GM20000 (cell line): ENCODE data around the gene CHRNA3.
"Not testable (repeated sequence)": the region's sequence is repeated elsewhere in the genome, so short reads cannot be mapped to it uniquely, and the experiment has no call there.

ENCODE experiments used
- DNase-seq: peaks from one replicate; pipeline ENCODE4 v3.0.0; 2012; ENCODE audit warnings: low spot score
- CTCF ChIP-seq: IDR thresholded peaks from 2 replicates; pipeline ENCODE4 v1.5.1; 2012; ENCODE audit warnings: mild to moderate bottlenecking, control low read depth; ENCODE audit errors: extremely low read depth, missing control alignments

Gene CHRNA3

GRCh38 chr15:78617516-78617915 is 3.3 kb downstream of the CHRNA3 start:
- TF ChIP-seq CTCF: no peak
- no peak for DNase-seq

GRCh38 chr15:78617076-78617475 is 3.7 kb downstream of the CHRNA3 start:
- no peak for DNase-seq
- TF ChIP-seq CTCF: no peak

DNA sequence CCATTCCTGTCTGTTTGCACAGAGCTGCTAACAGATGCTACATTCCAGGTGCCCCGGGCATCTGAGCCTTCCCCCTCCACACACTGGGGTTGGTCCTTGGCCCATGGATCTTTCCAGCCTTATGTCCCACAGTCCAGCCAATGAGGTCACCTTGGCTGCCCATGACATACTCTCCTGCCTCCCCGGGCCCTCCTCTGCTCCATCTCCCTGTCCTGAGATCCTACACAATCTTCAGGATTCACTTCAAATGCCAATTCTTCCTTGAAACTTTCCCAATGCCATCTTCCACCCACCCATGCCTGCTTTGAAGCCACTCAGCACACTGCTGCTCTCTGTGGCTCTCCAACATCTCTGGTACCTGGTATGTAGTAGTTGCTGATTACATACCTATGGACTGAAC is 4.3 kb downstream of the CHRNA3 start:
- DNase-seq: no peak

GRCh38 chr15:78615151-78615589 is 5.6 kb downstream of the CHRNA3 start:
- no peak for TF ChIP-seq CTCF

More for the DNA sequence above, 4.3 kb downstream of the CHRNA3 start:
- TF ChIP-seq CTCF: no peak

GRCh38 chr15:78614021-78614420 is 6.8 kb downstream of the CHRNA3 start:
- no peak for DNase-seq
- TF ChIP-seq CTCF: no peak

More at GRCh38 chr15:78615151-78615589, 5.6 kb downstream of the CHRNA3 start:
- no peak for DNase-seq

GRCh38 chr15:78609551-78609950 is 11.2 kb downstream of the CHRNA3 start:
- not testable (repeated sequence) for DNase-seq

- DNase-seq: no peak
- no peak for TF ChIP-seq CTCF
These were observed 15.1 kb downstream of the CHRNA3 start for GRCh38 chr15:78605680-78606079.

DNA sequence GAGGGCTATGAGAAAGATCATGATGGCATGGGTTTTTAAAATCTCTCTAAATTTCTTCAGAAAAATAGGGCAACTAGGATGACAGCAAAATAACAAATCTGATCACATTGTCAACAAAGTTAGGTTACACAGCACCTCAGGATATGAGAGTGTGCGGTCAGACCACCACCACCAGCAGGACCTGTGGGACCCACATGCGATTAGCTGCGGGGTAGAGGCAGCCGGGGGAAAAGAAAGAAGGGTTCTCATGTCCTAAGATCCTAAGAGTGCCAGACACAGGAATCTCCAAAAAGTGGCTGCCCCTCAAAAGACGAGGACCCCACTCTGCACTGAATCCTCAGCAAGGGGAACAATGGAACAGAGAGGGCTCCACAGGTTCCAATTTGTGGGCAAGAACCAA is 15.6 kb downstream of the CHRNA3 start:
- TF ChIP-seq CTCF: no peak
- no peak for DNase-seq
